Measurements from ENCODE around the gene HSPBAP1.

The HSPBAP1 gene

GRCh38 chr3:122800706-122801237 is 7.1 kb upstream of the HSPBAP1 start:
- H3K27me3 ChIP-seq (ENCODE audit: control insufficient read depth, insufficient read depth, low read length), result peaks cover 9% of the 10 kb centered on the region
- no peak overlapping the region for H3K4me3 ChIP-seq (ENCODE audit: low read depth, low read length)
- H3K4me1 ChIP-seq (ENCODE audit: control insufficient read depth, insufficient read depth, low read length), result 0 out of 2 replicates have a peak, but pooled peaks cover 2% of the 10 kb centered on the region
- no peak overlapping the region for H3K27ac ChIP-seq (ENCODE audit: low read depth, low read length)
- H3K9ac ChIP-seq (ENCODE audit: low read depth, low read length), result no peak overlapping the region
- H3K9me3 ChIP-seq (ENCODE audit: control insufficient read depth, insufficient read depth, low read length), result no peaks in the 10 kb centered on the region
- no peaks in the 10 kb centered on the region for H3K36me3 ChIP-seq (ENCODE audit: control insufficient read depth, insufficient read depth, low read length)

GRCh38 chr3:122800031-122800430 is 6.4 kb upstream of the HSPBAP1 start:
- H3K27me3 ChIP-seq (ENCODE audit: control insufficient read depth, insufficient read depth, low read length), result peaks cover 12% of the 10 kb centered on the region
- H3K9me3 ChIP-seq (ENCODE audit: control insufficient read depth, insufficient read depth, low read length), result no peaks in the 10 kb centered on the region
- H3K4me3 ChIP-seq (ENCODE audit: low read depth, low read length), result no peak overlapping the region
- H3K36me3 ChIP-seq (ENCODE audit: control insufficient read depth, insufficient read depth, low read length), result no peaks in the 10 kb centered on the region
- H3K27ac ChIP-seq (ENCODE audit: low read depth, low read length), result no peak overlapping the region
- no peak overlapping the region for H3K9ac ChIP-seq (ENCODE audit: low read depth, low read length)
- 0 out of 2 replicates have a peak, but pooled peaks cover 5% of the 10 kb centered on the region for H3K4me1 ChIP-seq (ENCODE audit: control insufficient read depth, insufficient read depth, low read length)

- peaks cover 12% of the 10 kb centered on the region for H3K27me3 ChIP-seq (ENCODE audit: control insufficient read depth, insufficient read depth, low read length)
- 0 out of 2 replicates have a peak, but pooled peaks cover 5% of the 10 kb centered on the region for H3K4me1 ChIP-seq (ENCODE audit: control insufficient read depth, insufficient read depth, low read length)
- H3K36me3 ChIP-seq (ENCODE audit: control insufficient read depth, insufficient read depth, low read length), result no peaks in the 10 kb centered on the region
- no peak overlapping the region for H3K27ac ChIP-seq (ENCODE audit: low read depth, low read length)
- no peaks in the 10 kb centered on the region for H3K9me3 ChIP-seq (ENCODE audit: control insufficient read depth, insufficient read depth, low read length)
- no peak overlapping the region for H3K9ac ChIP-seq (ENCODE audit: low read depth, low read length)
- no peak overlapping the region for H3K4me3 ChIP-seq (ENCODE audit: low read depth, low read length)
Measured at GRCh38 chr3:122799322-122799721, 5.7 kb upstream of the HSPBAP1 start.

- Histone ChIP-seq H3K9ac (ENCODE audit: low read depth, low read length) (no peak overlapping the region), H3K9me3 (ENCODE audit: control insufficient read depth, insufficient read depth, low read length) (no peaks in the 10 kb centered on the region), H3K27me3 (ENCODE audit: control insufficient read depth, insufficient read depth, low read length) (peaks cover 12% of the 10 kb centered on the region), H3K27ac (ENCODE audit: low read depth, low read length) (no peak overlapping the region), H3K4me3 (ENCODE audit: low read depth, low read length) (no peak overlapping the region), H3K36me3 (ENCODE audit: control insufficient read depth, insufficient read depth, low read length) (no peaks in the 10 kb centered on the region), H3K4me1 (ENCODE audit: control insufficient read depth, insufficient read depth, low read length) (peaks cover 12% of the 10 kb centered on the region; the same call in 1 of the 2 replicates)
Measured at GRCh38 chr3:122797291-122797690, 3.7 kb upstream of the HSPBAP1 start.

GRCh38 chr3:122795674-122796195 is 2.1 kb upstream of the HSPBAP1 start:
- Histone ChIP-seq H3K9me3 (ENCODE audit: control insufficient read depth, insufficient read depth, low read length) (no peaks in the 10 kb centered on the region), H3K4me1 (ENCODE audit: control insufficient read depth, insufficient read depth, low read length) (peaks cover 12% of the 10 kb centered on the region; the same call in 1 of the 2 replicates), H3K4me3 (ENCODE audit: low read depth, low read length) (peak overlapping the region; percentile 75), H3K36me3 (ENCODE audit: control insufficient read depth, insufficient read depth, low read length) (no peaks in the 10 kb centered on the region), H3K27me3 (ENCODE audit: control insufficient read depth, insufficient read depth, low read length) (peaks cover 12% of the 10 kb centered on the region), H3K9ac (ENCODE audit: low read depth, low read length) (peak overlapping the region; percentile 76), H3K27ac (ENCODE audit: low read depth, low read length) (no peak overlapping the region)

GRCh38 chr3:122794779-122795673 is 1.4 kb upstream of the HSPBAP1 start, which contains the start of gene SLC49A4:
Gene SLC49A4 (plus strand): TSS chr3:122795069. CDS start chr3:122795193, 124 bp downstream.
- H3K9ac ChIP-seq (ENCODE audit: low read depth, low read length), result peak within 1 kb of the TSS; percentile 86
- H3K4me1 ChIP-seq (ENCODE audit: control insufficient read depth, insufficient read depth, low read length), result peaks cover 12% of the 10 kb centered on the region; the same call in 1 of the 2 replicates
- H3K27me3 ChIP-seq (ENCODE audit: control insufficient read depth, insufficient read depth, low read length), result peaks cover 12% of the 10 kb centered on the region
- H3K27ac ChIP-seq (ENCODE audit: low read depth, low read length), result peak within 1 kb of the TSS; percentile 98
- peak within 1 kb of the TSS; percentile 75 for H3K4me3 ChIP-seq (ENCODE audit: low read depth, low read length)
- H3K9me3 ChIP-seq (ENCODE audit: control insufficient read depth, insufficient read depth, low read length), result no peaks in the 10 kb centered on the region
- no peaks in the 10 kb centered on the region for H3K36me3 ChIP-seq (ENCODE audit: control insufficient read depth, insufficient read depth, low read length)

GRCh38 chr3:122794483-122794778 is 800 bp upstream of the HSPBAP1 start:
- H3K4me3 ChIP-seq (ENCODE audit: low read depth, low read length), result peak overlapping the region; percentile 75
- H3K36me3 ChIP-seq (ENCODE audit: control insufficient read depth, insufficient read depth, low read length), result no peaks in the 10 kb centered on the region
- peaks cover 12% of the 10 kb centered on the region; the same call in 1 of the 2 replicates for H3K4me1 ChIP-seq (ENCODE audit: control insufficient read depth, insufficient read depth, low read length)
- H3K27ac ChIP-seq (ENCODE audit: low read depth, low read length), result peak overlapping the region; percentile 98
- H3K9me3 ChIP-seq (ENCODE audit: control insufficient read depth, insufficient read depth, low read length), result no peaks in the 10 kb centered on the region
- H3K9ac ChIP-seq (ENCODE audit: low read depth, low read length), result peak overlapping the region; percentile 86
- H3K27me3 ChIP-seq (ENCODE audit: control insufficient read depth, insufficient read depth, low read length), result peaks cover 12% of the 10 kb centered on the region

- H3K36me3 ChIP-seq (ENCODE audit: control insufficient read depth, insufficient read depth, low read length), result no peaks in the 10 kb centered on the region
- H3K27ac ChIP-seq (ENCODE audit: low read depth, low read length), result no peak overlapping the region
- peaks cover 7% of the 10 kb centered on the region; the same call in 1 of the 2 replicates for H3K4me1 ChIP-seq (ENCODE audit: control insufficient read depth, insufficient read depth, low read length)
- H3K9me3 ChIP-seq (ENCODE audit: control insufficient read depth, insufficient read depth, low read length), result no peaks in the 10 kb centered on the region
- no peak overlapping the region for H3K9ac ChIP-seq (ENCODE audit: low read depth, low read length)
- no peaks in the 10 kb centered on the region for H3K27me3 ChIP-seq (ENCODE audit: control insufficient read depth, insufficient read depth, low read length)
- no peak overlapping the region for H3K4me3 ChIP-seq (ENCODE audit: low read depth, low read length)
Measured at GRCh38 chr3:122789585-122790273, 3.9 kb downstream of the HSPBAP1 start.

GRCh38 chr3:122787872-122788271 is 5.8 kb downstream of the HSPBAP1 start:
- no peaks in the 10 kb centered on the region for H3K27me3 ChIP-seq (ENCODE audit: control insufficient read depth, insufficient read depth, low read length)
- 0 out of 2 replicates have a peak, but pooled peaks cover 3% of the 10 kb centered on the region for H3K9me3 ChIP-seq (ENCODE audit: control insufficient read depth, insufficient read depth, low read length)
- no peak overlapping the region for H3K9ac ChIP-seq (ENCODE audit: low read depth, low read length)
- H3K4me1 ChIP-seq (ENCODE audit: control insufficient read depth, insufficient read depth, low read length), result peaks cover 2% of the 10 kb centered on the region; the same call in 1 of the 2 replicates
- H3K36me3 ChIP-seq (ENCODE audit: control insufficient read depth, insufficient read depth, low read length), result no peaks in the 10 kb centered on the region
- H3K27ac ChIP-seq (ENCODE audit: low read depth, low read length), result no peak overlapping the region
- H3K4me3 ChIP-seq (ENCODE audit: low read depth, low read length), result no peak overlapping the region

GRCh38 chr3:122786066-122786465 is 7.6 kb downstream of the HSPBAP1 start:
- no peak overlapping the region for H3K27ac ChIP-seq (ENCODE audit: low read depth, low read length)
- no peak overlapping the region for H3K9ac ChIP-seq (ENCODE audit: low read depth, low read length)
- H3K4me3 ChIP-seq (ENCODE audit: low read depth, low read length), result no peak overlapping the region
- no peaks in the 10 kb centered on the region for H3K4me1 ChIP-seq (ENCODE audit: control insufficient read depth, insufficient read depth, low read length)
- no peaks in the 10 kb centered on the region for H3K36me3 ChIP-seq (ENCODE audit: control insufficient read depth, insufficient read depth, low read length)
- 0 out of 2 replicates have a peak, but pooled peaks cover 8% of the 10 kb centered on the region for H3K9me3 ChIP-seq (ENCODE audit: control insufficient read depth, insufficient read depth, low read length)
- H3K27me3 ChIP-seq (ENCODE audit: control insufficient read depth, insufficient read depth, low read length), result no peaks in the 10 kb centered on the region
